ENCODE measurements around the gene PRXL2C. TPM values are rescaled to one million over a fixed set of nuclear protein-coding genes. Genes with fewer than 3 reads are reported as not detected.
"Not testable (repeated sequence)": the region's sequence is repeated elsewhere in the genome, so short reads cannot be mapped to it uniquely, and the experiment has no call there.

The PRXL2C gene
- total RNA-seq, 1 donor from 2014 or later: 6.7 TPM

GRCh38 chr9:96667363-96667728 is 12.2 kb upstream of the PRXL2C start:
- Mint-ChIP-seq H3K4me3 (no peak overlapping the region), H3K9me3 (no peaks in the 10 kb centered on the region), H3K4me1 (no peaks in the 10 kb centered on the region), H3K36me3 (ENCODE audit: low read depth) (no peaks in the 10 kb centered on the region), H3K27ac (ENCODE audit: unreplicated experiment) (no peak overlapping the region), H3K27me3 (ENCODE audit: low read depth) (no peaks in the 10 kb centered on the region)
- no peak for TF ChIP-seq CTCF (conservative IDR thresholded peaks at IDR 0.05)
- no peak for DNase-seq (ENCODE audit: low read depth, low spot score)

DNA sequence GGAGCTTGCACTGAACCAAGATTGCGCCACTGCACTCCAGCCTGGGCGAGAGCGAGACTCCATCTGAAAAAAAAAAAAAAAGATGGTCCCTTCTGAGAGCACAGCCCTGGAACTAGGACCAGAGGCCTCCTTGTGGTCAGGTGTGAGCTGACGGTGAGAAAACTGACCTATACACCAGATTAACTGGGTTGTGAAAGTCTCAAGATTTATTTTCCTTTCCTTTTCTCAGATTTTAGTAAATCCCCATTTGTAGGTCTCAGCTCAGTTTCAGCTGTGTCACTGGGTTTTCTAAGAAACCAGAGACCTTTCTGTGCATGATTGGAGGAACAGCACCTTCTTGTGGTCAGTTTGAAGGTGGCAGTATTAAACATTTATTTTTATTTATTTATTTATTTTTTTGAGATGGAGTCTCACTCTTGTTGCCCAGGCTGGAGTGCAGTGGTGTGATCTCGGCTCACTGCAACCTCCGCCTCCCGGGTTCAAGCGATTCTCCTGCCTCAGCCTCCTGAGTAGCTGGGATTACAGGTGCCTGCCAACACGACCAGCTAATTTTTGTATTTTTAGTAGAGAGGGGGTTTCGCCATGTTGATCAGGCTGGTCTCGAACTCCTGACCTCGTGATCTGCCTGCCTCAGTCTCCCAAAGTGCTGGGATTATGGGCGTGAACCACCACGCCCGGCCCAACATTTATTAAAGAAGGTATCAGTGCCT is 11.7 kb upstream of the PRXL2C start:
- H3K4me1 Mint-ChIP-seq: not testable (repeated sequence)

DNA sequence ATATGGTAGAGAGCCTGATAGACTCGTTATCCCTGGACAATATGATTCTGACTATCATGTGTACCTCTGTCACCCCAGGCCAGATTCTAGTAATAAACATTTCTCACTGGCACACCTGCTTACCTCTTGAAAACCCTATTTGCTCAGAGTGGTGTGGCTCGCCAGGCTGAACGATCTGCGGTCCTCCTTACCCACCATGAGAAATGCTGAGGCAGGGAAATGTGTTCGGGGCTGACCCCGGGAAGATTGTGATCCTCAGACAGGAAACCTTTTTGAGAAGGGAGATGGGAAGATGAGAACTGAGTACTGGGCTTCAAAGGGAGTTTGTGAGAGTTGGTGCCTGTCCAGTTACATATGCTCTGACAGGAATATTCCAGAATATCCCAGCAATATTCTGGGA is 10.7 kb upstream of the PRXL2C start:
- no peak overlapping the region for H3K27ac Mint-ChIP-seq (ENCODE audit: unreplicated experiment)
- no peaks in the 10 kb centered on the region for H3K4me1 Mint-ChIP-seq
- H3K9me3 Mint-ChIP-seq: no peaks in the 10 kb centered on the region
- DNase-seq (ENCODE audit: low read depth, low spot score): no peak
- no peaks in the 10 kb centered on the region for H3K36me3 Mint-ChIP-seq (ENCODE audit: low read depth)
- no peaks in the 10 kb centered on the region for H3K27me3 Mint-ChIP-seq (ENCODE audit: low read depth)
- TF ChIP-seq CTCF (conservative IDR thresholded peaks at IDR 0.05): no peak
- H3K4me3 Mint-ChIP-seq: no peak overlapping the region

More for the DNA sequence above, 11.7 kb upstream of the PRXL2C start:
- H3K36me3 Mint-ChIP-seq (ENCODE audit: low read depth); DNase-seq (ENCODE audit: low read depth, low spot score); H3K27me3 Mint-ChIP-seq (ENCODE audit: low read depth); H3K27ac Mint-ChIP-seq (ENCODE audit: unreplicated experiment); H3K4me3 Mint-ChIP-seq; H3K9me3 Mint-ChIP-seq: not testable (repeated sequence)
- TF ChIP-seq CTCF (conservative IDR thresholded peaks at IDR 0.05): peak; percentile 86

DNA sequence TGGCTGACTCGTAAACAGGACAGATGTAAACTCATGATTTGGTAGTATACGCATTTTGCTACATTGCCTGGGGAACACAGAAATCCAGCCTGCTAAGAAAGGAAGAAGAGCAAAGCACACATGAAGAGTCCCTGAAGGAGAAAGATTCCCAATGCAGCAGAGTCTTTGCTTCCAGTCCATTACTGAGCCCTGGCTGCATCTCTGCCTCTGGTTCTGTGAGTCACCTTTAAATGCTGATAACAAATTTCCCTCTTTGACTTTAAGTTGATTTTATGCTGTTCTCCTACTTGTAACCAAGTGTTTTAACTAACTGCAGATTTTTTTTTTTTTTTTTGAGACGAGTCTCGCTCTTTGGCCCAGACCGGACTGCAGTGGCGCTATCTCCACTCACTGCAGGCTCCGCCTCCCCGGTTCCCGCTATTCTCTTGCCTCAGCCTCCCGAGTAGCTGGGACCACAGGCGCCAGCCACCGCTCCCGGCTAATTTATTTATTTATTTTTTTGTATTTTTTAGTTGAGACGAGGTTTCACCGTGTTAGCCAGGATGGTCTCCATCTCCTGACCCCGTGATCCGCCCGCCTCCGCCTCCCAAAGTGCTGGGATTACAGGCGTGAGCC is 8.5 kb upstream of the PRXL2C start:
- peaks cover under 1% of the 10 kb centered on the region for H3K27me3 Mint-ChIP-seq (ENCODE audit: low read depth)
- no peak overlapping the region for H3K4me3 Mint-ChIP-seq
- H3K9me3 Mint-ChIP-seq: no peaks in the 10 kb centered on the region
- no peaks in the 10 kb centered on the region for H3K4me1 Mint-ChIP-seq
- TF ChIP-seq CTCF (conservative IDR thresholded peaks at IDR 0.05): no peak
- DNase-seq (ENCODE audit: low read depth, low spot score): no peak
- no peak overlapping the region for H3K27ac Mint-ChIP-seq (ENCODE audit: unreplicated experiment)
- H3K36me3 Mint-ChIP-seq (ENCODE audit: low read depth): no peaks in the 10 kb centered on the region

DNA sequence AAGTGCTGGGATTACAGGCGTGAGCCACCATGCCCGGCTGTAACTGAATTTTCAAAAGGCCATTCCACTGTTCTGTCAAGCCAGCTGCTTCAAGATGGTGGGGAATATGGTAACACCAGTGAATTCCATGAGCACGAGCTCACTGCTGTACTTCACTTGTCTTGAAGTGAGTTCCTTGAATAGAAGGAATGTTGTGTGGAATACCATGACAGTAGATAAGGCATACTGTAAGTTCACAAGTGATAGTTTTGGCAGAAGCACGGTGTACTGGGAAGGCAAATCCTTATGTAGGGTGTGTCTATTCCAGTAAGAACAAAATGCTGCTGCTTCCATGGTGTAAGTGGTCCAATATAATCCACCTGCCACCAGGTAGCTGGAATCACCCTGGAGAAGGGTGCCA is 6.6 kb upstream of the PRXL2C start:
- no peak for DNase-seq (ENCODE audit: low read depth, low spot score)
- no peak overlapping the region for H3K4me3 Mint-ChIP-seq
- H3K27ac Mint-ChIP-seq (ENCODE audit: unreplicated experiment): no peak overlapping the region
- H3K36me3 Mint-ChIP-seq (ENCODE audit: low read depth): no peaks in the 10 kb centered on the region
- H3K27me3 Mint-ChIP-seq (ENCODE audit: low read depth): peaks cover 16% of the 10 kb centered on the region
- no peaks in the 10 kb centered on the region for H3K4me1 Mint-ChIP-seq
- H3K9me3 Mint-ChIP-seq: no peaks in the 10 kb centered on the region
- no peak for TF ChIP-seq CTCF (conservative IDR thresholded peaks at IDR 0.05)
